Measurements from ENCODE around the gene APOD.
A peak's percentile ranks its signal among the peaks of the same experiment; 100 is the strongest.

Gene APOD

GRCh38 chr3:195522254-195523023 lies 61.3 kb downstream of the APOD start:
- DNase-seq, result peak; percentile 82

Measured in hematopoietic multipotent progenitor cell treated with erythropoietin and hydrocortisone succinate and interleukin-3 and kit ligand, for 6 days (in vitro differentiated cells).